Measurements from ENCODE around the gene YTHDF1. TPM values are rescaled to one million over a fixed set of nuclear protein-coding genes. Genes with fewer than 3 reads are reported as not detected.
A peak's percentile ranks its signal among the peaks of the same experiment; 100 is the strongest.

YTHDF1 gene
- polyA plus RNA-seq, 2 of the 4 experiments (the other 2 are of a cell fraction): 31.8 to 37.9 TPM

DNA sequence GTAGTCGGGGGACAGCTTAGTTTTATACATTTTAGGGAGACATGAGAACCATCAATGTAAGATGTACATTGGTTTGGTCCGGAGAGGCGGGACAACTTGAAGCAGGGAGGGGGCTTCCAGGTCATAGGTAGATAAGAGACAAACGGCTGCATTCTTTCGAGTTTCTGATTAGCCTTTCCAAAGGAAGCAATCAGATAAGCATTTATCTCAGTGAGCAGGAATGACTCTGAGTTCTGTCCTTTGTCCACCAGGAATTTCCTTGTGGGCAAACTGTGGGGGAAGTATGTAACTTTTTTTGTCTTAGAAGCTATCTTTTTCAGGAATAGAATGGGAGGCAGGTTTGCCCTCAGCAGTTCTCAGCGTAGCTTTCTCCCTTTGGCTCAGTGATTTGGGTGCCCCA, 1.4 kb downstream of the YTHDF1 start:
- TF ChIP-seq KDM5A (IDR thresholded peaks at IDR 0.05) (no peak), ZSCAN20 (CRISPR knock-in tag; IDR thresholded peaks at IDR 0.05) (no peak), ESRRA (IDR thresholded peaks at IDR 0.05; ENCODE audit: borderline replicate concordance, low read length) (no peak), HEYL (CRISPR knock-in tag; IDR thresholded peaks at IDR 0.05) (no peak), KDM1A (IDR thresholded peaks at IDR 0.05; ENCODE audit: low read depth) (no peak), RNF2 (IDR thresholded peaks at IDR 0.05; ENCODE audit: borderline replicate concordance, low read depth) (no peak), RFX5 (IDR thresholded peaks at IDR 0.05) (no peak), CHD2 (IDR thresholded peaks at IDR 0.05; ENCODE audit: low read length, partially characterized antibody) (no peak), EP300 (IDR thresholded peaks at IDR 0.05) (no peak), HOXA7 (CRISPR knock-in tag; IDR thresholded peaks at IDR 0.05) (no peak), FOXS1 (CRISPR knock-in tag; IDR thresholded peaks at IDR 0.05) (no peak), HDAC2 (IDR thresholded peaks at IDR 0.05) (no peak), SREBF2 (IDR thresholded peaks at IDR 0.05) (no peak)
- TF ChIP-seq, protein P1, sequence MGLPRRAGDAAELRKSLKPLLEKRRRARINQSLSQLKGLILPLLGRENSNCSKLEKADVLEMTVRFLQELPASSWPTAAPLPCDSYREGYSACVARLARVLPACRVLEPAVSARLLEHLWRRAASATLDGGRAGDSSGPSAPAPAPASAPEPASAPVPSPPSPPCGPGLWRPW (IDR thresholded peaks at IDR 0.05): no peak
- Histone ChIP-seq H3K27ac (peak overlapping the region; percentile 96 to 97; a peak in 4 of 6 replicates), H3K4me1 (peaks cover 46% of the 10 kb centered on the region), H3K4me3 (peak overlapping the region; percentile 95), H3K9me3 (no peaks in the 10 kb centered on the region), H3K4me2 (peak overlapping the region; percentile 92)
- FAIRE-seq (no peak), DNase-seq (ENCODE audit: low read depth in 1 of 2, low spot score in 1 of 2) (no peak), ATAC-seq (no peak)
- WGBS (ENCODE audit: missing lambda C conversion rate): 81% methylated on average over 6 of the region's 6 CpGs
- CTCF ChIA-PET: interaction anchor here (0.7 to 7.8 kb wide), 18 partner anchors 9 to 205 kb away, joined by 3 to 69 read pairs (median 7); partner anchors contain the start of gene BIRC7
- POLR2A ChIA-PET: interaction anchor here (0.9 to 1.5 kb wide), 2 partner anchors 10 to 11 kb away, joined by 3 to 4 read pairs; no protein-coding TSS in a partner anchor

DNA sequence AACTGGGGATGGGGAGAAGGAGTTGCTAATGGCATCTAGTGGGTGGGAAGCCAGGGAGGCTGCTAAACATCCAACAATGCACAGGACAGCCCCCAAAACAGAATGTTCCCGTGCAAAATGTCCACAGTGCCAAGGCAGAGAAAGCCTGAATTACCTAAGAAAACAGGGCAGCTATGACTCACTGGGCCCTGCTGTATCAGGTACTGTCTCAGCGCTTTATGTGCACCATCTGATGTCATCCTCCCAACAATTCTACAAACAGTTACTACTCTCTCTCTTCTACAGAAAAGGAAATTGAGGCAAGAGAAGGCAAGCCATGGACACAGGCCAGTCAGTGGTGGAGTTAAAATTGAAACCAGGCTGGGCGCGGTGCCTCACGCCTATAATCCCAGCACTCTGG, 3.1 kb downstream of the YTHDF1 start:
- POLR2A ChIA-PET: no interaction called here
- Histone ChIP-seq H3K4me2 (peak overlapping the region; percentile 22; the same call in 2 of the 3 replicates), H3K27ac (no peak overlapping the region), H3K4me1 (peaks cover 49% of the 10 kb centered on the region), H3K9me3 (no peaks in the 10 kb centered on the region), H3K4me3 (no peak overlapping the region)
- FAIRE-seq: no peak
- CTCF ChIA-PET: interaction anchor here (1.0 to 6.4 kb wide), 11 partner anchors 8 to 283 kb away, joined by 3 to 60 read pairs (median 5); no protein-coding TSS in a partner anchor
- no peak for ATAC-seq
- WGBS (ENCODE audit: missing lambda C conversion rate): 81% methylated on average over 5 of the region's 5 CpGs
- TF ChIP-seq NFE2L2 (conservative IDR thresholded peaks at IDR 0.05; ENCODE audit: low read length): no peak
- no peak for TF ChIP-seq CBX2 (IDR thresholded peaks at IDR 0.05; ENCODE audit: borderline replicate concordance, low read depth)
- no peak for TF ChIP-seq EP300 (IDR thresholded peaks at IDR 0.05)
- no peak for TF ChIP-seq EHF (CRISPR knock-in tag; IDR thresholded peaks at IDR 0.05)
- TF ChIP-seq ESRRA (IDR thresholded peaks at IDR 0.05; ENCODE audit: borderline replicate concordance, low read length): no peak
- no peak for TF ChIP-seq FOSL2 (IDR thresholded peaks at IDR 0.05)
- no peak for TF ChIP-seq FOSL2 (CRISPR knock-in tag; IDR thresholded peaks at IDR 0.05)
- no peak for TF ChIP-seq PHF8 (IDR thresholded peaks at IDR 0.05; ENCODE audit: borderline replicate concordance, low read depth)
- TF ChIP-seq, protein P2, sequence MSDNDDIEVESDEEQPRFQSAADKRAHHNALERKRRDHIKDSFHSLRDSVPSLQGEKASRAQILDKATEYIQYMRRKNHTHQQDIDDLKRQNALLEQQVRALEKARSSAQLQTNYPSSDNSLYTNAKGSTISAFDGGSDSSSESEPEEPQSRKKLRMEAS (IDR thresholded peaks at IDR 0.05): no peak
- TF ChIP-seq CHD4 (IDR thresholded peaks at IDR 0.05; ENCODE audit: borderline replicate concordance): no peak
- DNase-seq (ENCODE audit: low read depth in 1 of 2, low spot score in 1 of 2): no peak

DNA sequence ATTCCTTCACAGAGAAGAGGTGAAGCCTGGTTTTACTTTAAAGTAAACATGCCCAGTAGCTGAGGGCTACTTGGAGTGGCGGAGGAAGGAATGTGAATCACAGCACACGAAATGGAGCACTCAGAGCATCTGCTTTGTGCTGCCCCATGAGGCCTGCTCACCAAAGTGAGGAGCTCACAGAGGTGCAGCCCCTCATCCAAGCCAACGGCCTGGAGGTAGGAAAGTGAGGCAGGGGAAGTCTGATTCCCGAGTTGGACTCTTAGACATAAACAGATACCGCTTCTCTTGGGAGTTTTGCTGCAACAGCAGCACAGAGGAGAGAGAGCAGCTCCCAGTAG, 3.6 kb downstream of the YTHDF1 start:
- ATAC-seq (no peak), FAIRE-seq (no peak), DNase-seq (ENCODE audit: low read depth in 1 of 2, low spot score in 1 of 2) (no peak)
- POLR2A ChIA-PET: no interaction called here
- H3K9me3 ChIP-seq: no peaks in the 10 kb centered on the region
- WGBS (ENCODE audit: missing lambda C conversion rate): 79% methylated on average over 5 of the region's 5 CpGs
- H3K27ac ChIP-seq: no peak overlapping the region
- TF ChIP-seq, protein P3, sequence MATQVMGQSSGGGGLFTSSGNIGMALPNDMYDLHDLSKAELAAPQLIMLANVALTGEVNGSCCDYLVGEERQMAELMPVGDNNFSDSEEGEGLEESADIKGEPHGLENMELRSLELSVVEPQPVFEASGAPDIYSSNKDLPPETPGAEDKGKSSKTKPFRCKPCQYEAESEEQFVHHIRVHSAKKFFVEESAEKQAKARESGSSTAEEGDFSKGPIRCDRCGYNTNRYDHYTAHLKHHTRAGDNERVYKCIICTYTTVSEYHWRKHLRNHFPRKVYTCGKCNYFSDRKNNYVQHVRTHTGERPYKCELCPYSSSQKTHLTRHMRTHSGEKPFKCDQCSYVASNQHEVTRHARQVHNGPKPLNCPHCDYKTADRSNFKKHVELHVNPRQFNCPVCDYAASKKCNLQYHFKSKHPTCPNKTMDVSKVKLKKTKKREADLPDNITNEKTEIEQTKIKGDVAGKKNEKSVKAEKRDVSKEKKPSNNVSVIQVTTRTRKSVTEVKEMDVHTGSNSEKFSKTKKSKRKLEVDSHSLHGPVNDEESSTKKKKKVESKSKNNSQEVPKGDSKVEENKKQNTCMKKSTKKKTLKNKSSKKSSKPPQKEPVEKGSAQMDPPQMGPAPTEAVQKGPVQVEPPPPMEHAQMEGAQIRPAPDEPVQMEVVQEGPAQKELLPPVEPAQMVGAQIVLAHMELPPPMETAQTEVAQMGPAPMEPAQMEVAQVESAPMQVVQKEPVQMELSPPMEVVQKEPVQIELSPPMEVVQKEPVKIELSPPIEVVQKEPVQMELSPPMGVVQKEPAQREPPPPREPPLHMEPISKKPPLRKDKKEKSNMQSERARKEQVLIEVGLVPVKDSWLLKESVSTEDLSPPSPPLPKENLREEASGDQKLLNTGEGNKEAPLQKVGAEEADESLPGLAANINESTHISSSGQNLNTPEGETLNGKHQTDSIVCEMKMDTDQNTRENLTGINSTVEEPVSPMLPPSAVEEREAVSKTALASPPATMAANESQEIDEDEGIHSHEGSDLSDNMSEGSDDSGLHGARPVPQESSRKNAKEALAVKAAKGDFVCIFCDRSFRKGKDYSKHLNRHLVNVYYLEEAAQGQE (IDR thresholded peaks at IDR 0.05): no peak
- TF ChIP-seq, protein P4, sequence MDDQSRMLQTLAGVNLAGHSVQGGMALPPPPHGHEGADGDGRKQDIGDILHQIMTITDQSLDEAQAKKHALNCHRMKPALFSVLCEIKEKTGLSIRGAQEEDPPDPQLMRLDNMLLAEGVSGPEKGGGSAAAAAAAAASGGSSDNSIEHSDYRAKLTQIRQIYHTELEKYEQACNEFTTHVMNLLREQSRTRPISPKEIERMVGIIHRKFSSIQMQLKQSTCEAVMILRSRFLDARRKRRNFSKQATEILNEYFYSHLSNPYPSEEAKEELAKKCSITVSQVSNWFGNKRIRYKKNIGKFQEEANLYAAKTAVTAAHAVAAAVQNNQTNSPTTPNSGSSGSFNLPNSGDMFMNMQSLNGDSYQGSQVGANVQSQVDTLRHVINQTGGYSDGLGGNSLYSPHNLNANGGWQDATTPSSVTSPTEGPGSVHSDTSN (IDR thresholded peaks at IDR 0.05): no peak
- no peak for TF ChIP-seq KDM5A (IDR thresholded peaks at IDR 0.05)
- TF ChIP-seq EP300 (IDR thresholded peaks at IDR 0.05): no peak
- no peak for TF ChIP-seq EHF (CRISPR knock-in tag; IDR thresholded peaks at IDR 0.05)
- no peak for TF ChIP-seq CBX2 (IDR thresholded peaks at IDR 0.05; ENCODE audit: borderline replicate concordance, low read depth)
- no peak for TF ChIP-seq HOXB5 (CRISPR knock-in tag; IDR thresholded peaks at IDR 0.05)
- peak overlapping the region; percentile 22; the same call in 2 of the 3 replicates for H3K4me2 ChIP-seq
- H3K4me1 ChIP-seq: peaks cover 49% of the 10 kb centered on the region
- CTCF ChIA-PET: interaction anchor here (1.0 to 6.4 kb wide), 10 partner anchors 8 to 283 kb away, joined by 3 to 60 read pairs (median 4); no protein-coding TSS in a partner anchor
- H3K4me3 ChIP-seq: no peak overlapping the region
